HepG2 (cell line): ENCODE results near the gene SHANK2.

Source experiments
- EP300 ChIP-seq, 3 experiments: sonication (generic) in 1 of 3; formaldehyde crosslinking in 1 of 3; IDR thresholded peaks; 2 replicates each; pipeline versions ENCODE4 v1.5.1 to v1.6.1; 2011 to 2020; ENCODE audit warnings: low read depth in 2 of 3, low read length in 2 of 3, borderline replicate concordance in 1 of 3, improper control_type of control experiment in 1 of 3, mild to moderate bottlenecking in 1 of 3, missing genetic modification reagents in 1 of 3, moderate library complexity in 1 of 3
- HNF4G ChIP-seq, 2 experiments: sonication (generic) in 1 of 2; formaldehyde crosslinking in 1 of 2; IDR thresholded peaks; 2 replicates each; pipeline versions ENCODE4 v1.4.0 to v1.6.1; 2011 to 2020; ENCODE audit warnings: borderline replicate concordance in 2 of 2, low read depth in 2 of 2, mild to moderate bottlenecking in 2 of 2, low read length in 1 of 2, missing genetic modification reagents in 1 of 2, moderate library complexity in 1 of 2
- POLR2A ChIP-seq, 2 experiments: IDR thresholded peaks; 2 replicates each; pipeline ENCODE4 v1.6.1; 2011; ENCODE audit warnings: low read depth in 2 of 2, low read length in 2 of 2, mild to moderate bottlenecking in 1 of 2, moderate library complexity in 1 of 2; ENCODE audit not compliant: insufficient read depth in 1 of 2
- POLR2AphosphoS5 ChIP-seq: IDR thresholded peaks from 2 replicates; pipeline ENCODE4 v1.6.1; 2012; ENCODE audit warnings: low read depth, low read length
- RXRA ChIP-seq: sonication (generic); formaldehyde crosslinking; IDR thresholded peaks from 2 replicates; pipeline ENCODE4 v1.5.1; 2020; ENCODE audit warnings: missing genetic modification reagents
- U2AF2 ChIP-seq: fragments of 200-400 bp; formaldehyde crosslinking; IDR thresholded peaks from 2 replicates; pipeline ENCODE4 v1.6.1; 2017; ENCODE audit warnings: low read depth, mild to moderate bottlenecking, low read length
- XBP1 ChIP-seq: sonication (generic); formaldehyde crosslinking; IDR thresholded peaks from 2 replicates; pipeline ENCODE4 v1.5.0; 2020; ENCODE audit warnings: missing genetic modification reagents
- ZNF333 ChIP-seq: sonication (generic); formaldehyde crosslinking; IDR thresholded peaks from 2 replicates; pipeline ENCODE4 v1.4.0; 2020; ENCODE audit warnings: mild to moderate bottlenecking, missing genetic modification reagents, borderline replicate concordance
- TF ChIP-seq, protein P1 (sequence below): sonication (generic); formaldehyde crosslinking; IDR thresholded peaks from 2 replicates; pipeline ENCODE4 v1.5.0; 2020; ENCODE audit warnings: mild to moderate bottlenecking, missing genetic modification reagents, moderate library complexity
- TF ChIP-seq, protein P2 (sequence below): sonication (generic); formaldehyde crosslinking; IDR thresholded peaks from 2 replicates; pipeline ENCODE4 v1.4.0; 2020; ENCODE audit warnings: missing genetic modification reagents

DNA sequence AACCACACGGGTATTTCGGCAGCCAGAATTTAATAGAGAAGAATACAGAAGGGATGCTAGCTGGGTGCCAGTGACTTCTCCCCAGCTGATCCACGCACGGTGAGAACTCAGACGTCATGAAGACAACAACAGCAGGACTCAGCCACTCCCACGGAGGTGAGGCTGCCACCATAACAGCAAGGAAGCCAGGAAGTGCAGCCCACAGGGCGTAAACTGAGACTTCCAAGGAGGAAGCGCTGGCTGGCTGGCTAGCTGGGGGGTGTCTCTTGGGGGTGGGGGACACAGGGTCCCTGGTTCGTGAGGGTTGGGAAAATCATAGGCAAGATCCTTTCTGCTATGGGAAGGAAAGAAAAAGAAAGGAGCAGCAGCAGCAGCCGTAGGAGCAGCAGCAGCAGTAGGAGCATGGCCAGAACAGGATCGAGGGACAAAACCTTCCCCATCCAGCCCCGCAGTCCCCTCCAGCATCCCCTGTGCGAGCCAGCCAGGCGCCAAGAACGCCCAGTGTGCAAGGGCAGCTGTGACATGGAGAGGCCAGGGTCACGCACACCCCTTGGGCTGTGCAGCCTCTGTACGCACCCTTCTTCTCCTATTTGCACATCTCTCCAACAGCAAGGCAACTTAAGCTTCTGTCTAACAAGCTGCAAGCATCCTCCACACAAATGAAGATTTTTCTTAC lies 49.6 kb upstream of the SHANK2 start:
- TF ChIP-seq HNF4G (IDR thresholded peaks at IDR 0.05; ENCODE audit: borderline replicate concordance, low read depth, low read length) (no peak), HNF4G (CRISPR knock-in tag; IDR thresholded peaks at IDR 0.05; ENCODE audit: borderline replicate concordance, low read depth) (no peak), POLR2A (IDR thresholded peaks at IDR 0.05; ENCODE audit: insufficient read depth in 1 of 2, low read depth in 2 of 2, low read length in 2 of 2) (no peak), XBP1 (no peak), U2AF2 (no peak), POLR2AphosphoS5 (no peak), RXRA (CRISPR knock-in tag) (no peak), EP300 (IDR thresholded peaks at IDR 0.05; ENCODE audit: low read depth in 2 of 2, low read length in 2 of 2) (no peak), EP300 (CRISPR knock-in tag; IDR thresholded peaks at IDR 0.05; ENCODE audit: borderline replicate concordance) (no peak), ZNF333 (CRISPR knock-in tag) (no peak)
- TF ChIP-seq, protein P1, sequence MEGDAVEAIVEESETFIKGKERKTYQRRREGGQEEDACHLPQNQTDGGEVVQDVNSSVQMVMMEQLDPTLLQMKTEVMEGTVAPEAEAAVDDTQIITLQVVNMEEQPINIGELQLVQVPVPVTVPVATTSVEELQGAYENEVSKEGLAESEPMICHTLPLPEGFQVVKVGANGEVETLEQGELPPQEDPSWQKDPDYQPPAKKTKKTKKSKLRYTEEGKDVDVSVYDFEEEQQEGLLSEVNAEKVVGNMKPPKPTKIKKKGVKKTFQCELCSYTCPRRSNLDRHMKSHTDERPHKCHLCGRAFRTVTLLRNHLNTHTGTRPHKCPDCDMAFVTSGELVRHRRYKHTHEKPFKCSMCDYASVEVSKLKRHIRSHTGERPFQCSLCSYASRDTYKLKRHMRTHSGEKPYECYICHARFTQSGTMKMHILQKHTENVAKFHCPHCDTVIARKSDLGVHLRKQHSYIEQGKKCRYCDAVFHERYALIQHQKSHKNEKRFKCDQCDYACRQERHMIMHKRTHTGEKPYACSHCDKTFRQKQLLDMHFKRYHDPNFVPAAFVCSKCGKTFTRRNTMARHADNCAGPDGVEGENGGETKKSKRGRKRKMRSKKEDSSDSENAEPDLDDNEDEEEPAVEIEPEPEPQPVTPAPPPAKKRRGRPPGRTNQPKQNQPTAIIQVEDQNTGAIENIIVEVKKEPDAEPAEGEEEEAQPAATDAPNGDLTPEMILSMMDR (CRISPR knock-in tag): no peak
- TF ChIP-seq, protein P2, sequence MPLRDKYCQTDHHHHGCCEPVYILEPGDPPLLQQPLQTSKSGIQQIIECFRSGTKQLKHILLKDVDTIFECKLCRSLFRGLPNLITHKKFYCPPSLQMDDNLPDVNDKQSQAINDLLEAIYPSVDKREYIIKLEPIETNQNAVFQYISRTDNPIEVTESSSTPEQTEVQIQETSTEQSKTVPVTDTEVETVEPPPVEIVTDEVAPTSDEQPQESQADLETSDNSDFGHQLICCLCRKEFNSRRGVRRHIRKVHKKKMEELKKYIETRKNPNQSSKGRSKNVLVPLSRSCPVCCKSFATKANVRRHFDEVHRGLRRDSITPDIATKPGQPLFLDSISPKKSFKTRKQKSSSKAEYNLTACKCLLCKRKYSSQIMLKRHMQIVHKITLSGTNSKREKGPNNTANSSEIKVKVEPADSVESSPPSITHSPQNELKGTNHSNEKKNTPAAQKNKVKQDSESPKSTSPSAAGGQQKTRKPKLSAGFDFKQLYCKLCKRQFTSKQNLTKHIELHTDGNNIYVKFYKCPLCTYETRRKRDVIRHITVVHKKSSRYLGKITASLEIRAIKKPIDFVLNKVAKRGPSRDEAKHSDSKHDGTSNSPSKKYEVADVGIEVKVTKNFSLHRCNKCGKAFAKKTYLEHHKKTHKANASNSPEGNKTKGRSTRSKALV: no peak
